Activated T-cell treated with anti-CD3 and anti-CD28 coated beads, Interleukin-2, amount 50 U/mL, for 1 hour (primary cell): ENCODE measurements around the gene LRWD1.
A peak's percentile ranks its signal among the peaks of the same experiment; 100 is the strongest.

Experiments
- DNase-seq: peaks from one replicate; pipeline ENCODE4 v3.0.0-alpha.2; 2020

LRWD1 gene

GRCh38 chr7:102464577-102465280, at the start of gene LRWD1, which contains the start of gene ALKBH4:
LRWD1 (plus strand) TSS chr7:102464984; CDS start chr7:102465081, 97 bp downstream.
ALKBH4 (minus strand) TSS chr7:102464863; CDS start chr7:102464836, 27 bp downstream.
- peak; percentile 96 for DNase-seq

GRCh38 chr7:102415685-102416225, 49.0 kb upstream of the LRWD1 start:
- DNase-seq: peak; percentile 58

- DNase-seq: no peak
These were observed 48.4 kb upstream of the LRWD1 start for GRCh38 chr7:102416406-102416805.

- no peak for DNase-seq
These were observed 47.7 kb upstream of the LRWD1 start for GRCh38 chr7:102417105-102417504.

GRCh38 chr7:102418592-102418991, 46.2 kb upstream of the LRWD1 start:
- DNase-seq: no peak

- no peak for DNase-seq
These were observed 43.0 kb upstream of the LRWD1 start for GRCh38 chr7:102421706-102422240.

- no peak for DNase-seq
These were observed 40.6 kb upstream of the LRWD1 start for GRCh38 chr7:102424129-102424551.

- no peak for DNase-seq
These were observed 40.0 kb upstream of the LRWD1 start for GRCh38 chr7:102424787-102425218.

- DNase-seq: peak; percentile 83
These were observed 39.0 kb upstream of the LRWD1 start for GRCh38 chr7:102425639-102426267.

DNA sequence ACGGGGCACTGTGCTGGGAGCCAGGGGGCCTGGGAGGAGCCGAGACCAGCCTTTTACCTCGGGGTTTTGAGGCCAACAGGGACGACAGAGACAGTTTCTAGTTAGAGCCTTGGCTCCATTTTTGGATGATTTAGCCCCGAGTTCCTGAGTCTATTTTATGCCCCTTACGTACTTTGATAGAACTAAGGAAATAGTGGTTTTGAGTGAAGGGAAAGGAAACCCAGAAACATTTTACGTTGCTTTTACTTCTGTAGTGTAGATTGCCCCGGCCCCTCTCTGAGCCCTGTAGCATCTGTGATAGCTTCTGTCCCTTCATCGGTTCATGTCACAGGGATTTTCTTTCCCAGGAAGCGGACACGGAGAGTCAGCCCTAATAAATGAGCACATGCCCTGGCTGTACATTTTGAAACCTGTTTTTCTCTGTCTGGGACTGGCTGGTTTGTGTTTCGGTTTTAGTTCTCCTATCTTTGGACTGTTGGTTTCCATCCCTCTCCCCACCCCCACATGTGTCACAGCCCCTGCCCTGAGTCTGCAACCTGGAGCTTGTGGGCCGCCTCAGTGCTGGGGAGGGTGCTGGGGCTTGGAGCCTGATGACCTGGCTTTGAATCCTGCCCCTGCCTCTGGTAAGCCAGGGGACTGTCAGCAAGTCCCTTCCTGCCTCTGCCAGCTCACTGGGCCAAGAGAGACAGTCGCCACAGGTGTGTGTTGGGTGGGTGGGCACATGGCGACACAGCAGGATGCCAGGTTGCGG, 38.3 kb upstream of the LRWD1 start:
- peak; percentile 69 for DNase-seq

GRCh38 chr7:102427019-102427405, 37.8 kb upstream of the LRWD1 start:
- no peak for DNase-seq

DNA sequence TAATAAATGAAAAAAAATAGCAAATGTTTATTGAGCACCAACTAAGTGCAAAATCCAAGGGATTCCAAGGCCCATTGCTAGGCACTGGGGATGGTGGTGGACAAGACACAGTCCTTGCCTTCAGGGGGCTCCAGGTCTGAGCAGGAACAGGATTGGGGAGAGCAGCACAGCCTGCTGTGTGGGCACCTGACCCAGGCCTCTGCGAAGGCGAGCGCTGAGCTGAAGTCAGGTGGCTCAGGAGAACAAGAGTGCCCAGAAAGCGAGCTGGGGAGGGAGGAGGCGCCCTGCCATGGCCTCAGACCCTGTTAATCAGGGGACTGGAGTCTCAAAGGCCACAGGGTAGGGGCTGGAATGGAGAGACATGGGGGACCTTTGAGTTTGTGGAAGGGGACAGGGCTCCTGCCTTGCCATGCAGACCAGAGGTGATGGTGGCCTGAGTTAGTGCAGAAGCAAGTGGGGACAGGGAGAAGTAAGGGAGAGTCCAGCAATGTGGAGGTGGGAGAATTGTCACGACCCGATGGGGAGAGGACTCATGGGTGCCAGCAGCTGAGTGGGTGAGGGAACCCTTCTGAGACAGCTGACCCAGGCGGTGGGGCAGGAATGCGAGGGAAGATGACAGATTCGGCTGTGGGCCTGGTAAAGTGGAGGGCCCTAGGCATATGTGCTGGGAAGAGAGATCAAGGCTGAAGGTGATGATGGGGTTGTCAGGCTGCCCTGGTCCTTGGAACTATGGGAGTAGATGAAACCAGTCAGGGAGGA, 35.5 kb upstream of the LRWD1 start:
- no peak for DNase-seq

DNA sequence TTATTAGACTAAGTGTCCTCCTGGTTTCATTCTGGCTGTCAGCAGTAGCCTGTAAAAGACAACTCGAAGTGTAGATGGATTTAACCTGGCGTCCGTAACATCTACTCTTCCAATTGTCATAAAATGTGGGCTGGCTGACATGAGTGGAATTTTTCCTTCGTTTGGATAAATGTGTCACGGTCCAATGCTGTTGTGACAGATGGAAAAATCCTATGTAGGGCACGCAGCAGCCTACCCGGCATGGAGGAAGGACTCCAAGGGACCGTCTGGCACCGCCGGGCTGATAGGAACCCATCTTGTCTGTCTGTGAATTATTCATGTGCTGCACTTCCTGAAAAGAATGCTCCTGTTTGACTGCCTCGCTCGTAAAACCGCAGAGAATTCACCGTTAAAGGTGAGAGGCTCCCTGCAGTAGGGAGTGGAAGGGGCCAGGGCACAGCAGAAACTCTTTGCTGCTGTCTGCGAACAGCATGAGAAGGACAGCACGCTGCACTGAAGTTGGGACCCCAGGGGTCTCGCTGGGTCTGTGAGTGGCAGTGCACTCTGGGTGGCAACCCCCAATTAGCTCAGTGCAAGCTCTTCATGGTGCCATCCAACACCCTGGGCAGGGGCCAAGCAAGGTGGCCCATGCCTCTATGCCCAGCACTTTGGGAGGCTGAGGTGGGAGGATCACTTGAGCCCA, 33.0 kb upstream of the LRWD1 start:
- DNase-seq: peak; percentile 69

GRCh38 chr7:102432442-102433218, 32.2 kb upstream of the LRWD1 start:
- peak; percentile 46 for DNase-seq

DNA sequence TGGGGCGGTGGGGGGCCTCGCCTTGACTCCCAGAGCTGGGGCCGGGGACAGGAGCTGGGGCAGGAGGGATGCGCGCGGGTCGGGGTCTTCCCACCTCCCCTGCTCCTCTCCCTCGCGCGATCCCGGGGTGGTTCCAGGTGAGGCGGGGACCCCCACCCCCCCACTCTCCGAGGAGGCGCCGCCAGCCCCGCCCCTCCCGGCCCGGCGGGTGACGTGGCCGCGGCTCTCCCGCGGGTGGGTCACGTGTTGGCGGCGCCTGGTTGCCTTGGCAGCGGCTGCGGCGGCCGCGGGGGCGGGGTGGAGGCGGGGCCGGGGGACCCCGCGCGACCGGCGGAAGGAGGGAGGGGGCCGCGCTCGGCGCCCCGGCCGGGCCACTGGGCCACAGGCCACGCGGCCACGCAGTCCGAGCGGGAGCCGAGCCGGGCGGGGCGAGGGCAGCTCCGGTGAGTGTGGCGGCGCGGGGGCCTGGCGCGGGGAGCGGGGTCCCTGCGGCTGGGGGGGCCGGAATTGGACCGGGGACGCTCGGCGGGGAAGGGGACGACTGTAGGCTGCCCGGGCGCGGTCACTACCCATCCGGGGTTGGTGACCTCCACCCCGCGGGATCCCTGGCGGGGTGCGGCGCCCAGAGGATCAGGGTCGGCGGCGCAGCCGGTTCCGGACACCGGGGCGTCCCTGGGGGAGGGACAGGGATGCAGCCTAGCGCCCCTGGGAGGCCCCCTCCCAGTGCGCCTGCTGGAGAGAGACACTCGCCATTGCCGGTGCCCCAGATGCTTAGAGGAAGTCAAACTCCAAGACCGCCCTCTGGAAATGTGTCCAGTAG, 31.4 kb upstream of the LRWD1 start, which contains the start of gene ORAI2:
Gene ORAI2, plus strand, starts transcription at position 357 of the 820 bp plus-strand sequence. CDS start 5,382 bp downstream, outside the sequence.
- peak; percentile 91 for DNase-seq

DNA sequence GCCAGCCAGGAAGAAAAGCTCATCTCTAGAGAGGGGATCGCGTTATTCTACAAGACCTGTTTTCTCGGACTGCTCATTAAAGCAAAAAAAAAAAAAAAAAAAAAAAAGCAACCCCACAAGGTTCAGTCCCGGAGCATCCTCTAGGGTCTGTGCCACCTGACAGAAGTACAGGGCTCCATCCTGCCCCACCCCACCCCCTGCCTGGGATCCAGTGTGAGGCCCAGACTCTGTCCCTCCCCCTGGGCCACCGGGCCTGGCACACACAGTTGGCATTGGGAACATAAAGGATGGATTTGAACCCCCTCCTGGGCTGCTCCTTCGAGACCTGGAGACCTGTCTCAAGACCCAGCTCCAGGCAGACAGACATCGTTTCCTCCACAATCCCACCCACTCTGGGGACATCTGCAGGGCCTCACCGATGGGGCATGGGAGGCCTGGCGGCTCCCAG, 30.7 kb upstream of the LRWD1 start:
- DNase-seq: no peak

DNA sequence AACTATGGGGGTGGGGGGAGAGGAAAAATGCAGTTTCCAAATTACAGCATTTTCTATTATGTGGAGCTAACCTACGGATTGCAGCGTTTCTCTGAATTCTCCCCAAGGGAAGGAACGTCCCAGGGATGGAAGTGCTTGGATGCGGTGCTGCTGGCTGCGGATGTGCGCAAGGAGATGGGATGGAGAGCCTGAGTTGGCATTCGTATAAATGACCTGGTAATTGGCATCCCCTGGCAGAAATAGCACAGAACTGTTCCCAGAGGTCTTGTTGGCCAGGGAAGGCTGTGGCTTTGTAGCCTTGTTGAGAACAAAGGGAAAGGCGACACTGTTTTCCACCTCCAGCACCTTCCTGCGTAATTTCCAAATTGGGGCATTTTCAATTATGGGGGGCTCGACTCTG, 28.7 kb upstream of the LRWD1 start:
- DNase-seq: no peak

GRCh38 chr7:102439963-102440795, 24.6 kb upstream of the LRWD1 start:
- no peak for DNase-seq
